Measurements from ENCODE around the gene EPB41L3.

Gene EPB41L3

DNA sequence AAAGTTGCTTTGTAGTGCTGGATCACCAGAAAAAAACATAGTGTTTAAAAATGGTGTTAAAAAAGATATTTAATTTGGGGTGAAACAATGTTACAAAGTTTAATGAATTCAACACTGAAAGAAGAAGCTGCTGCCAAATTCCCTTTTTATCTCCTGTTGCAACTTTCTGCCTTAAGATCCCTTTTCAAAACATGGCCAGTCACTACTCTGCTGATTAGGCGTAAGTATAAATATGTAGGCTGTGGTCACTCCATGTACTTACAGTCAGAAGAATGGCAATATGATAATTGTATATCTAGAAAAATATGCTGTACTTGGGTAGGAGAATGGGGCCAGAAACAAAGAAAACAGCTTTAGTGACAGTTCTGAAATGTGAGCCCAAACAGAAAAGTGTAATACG is 124.8 kb downstream of the EPB41L3 start:
- DNase-seq: no peak

DNA sequence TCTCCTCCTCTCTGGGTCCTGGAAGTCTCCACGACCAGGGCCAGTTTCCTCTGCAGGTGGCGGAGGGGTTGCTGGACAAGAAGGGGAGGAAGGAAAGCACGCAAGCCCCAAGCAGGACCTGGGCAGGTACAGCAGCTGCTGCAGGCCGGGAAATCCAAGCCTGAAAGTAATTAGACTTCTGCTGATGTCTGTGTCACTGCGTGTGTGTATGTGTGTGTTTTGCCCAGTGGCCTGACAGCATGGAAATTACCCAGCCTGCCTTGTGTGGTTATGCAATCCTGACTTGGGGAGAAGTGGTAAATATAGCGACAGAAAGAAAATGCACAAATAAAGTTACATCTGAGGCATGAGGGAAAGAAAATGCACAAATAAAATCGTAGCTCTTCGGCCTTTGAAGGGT is 126.5 kb downstream of the EPB41L3 start:
- peak in 43 of 56 donors; percentile 11 to 75 (median 37) for DNase-seq

DNA sequence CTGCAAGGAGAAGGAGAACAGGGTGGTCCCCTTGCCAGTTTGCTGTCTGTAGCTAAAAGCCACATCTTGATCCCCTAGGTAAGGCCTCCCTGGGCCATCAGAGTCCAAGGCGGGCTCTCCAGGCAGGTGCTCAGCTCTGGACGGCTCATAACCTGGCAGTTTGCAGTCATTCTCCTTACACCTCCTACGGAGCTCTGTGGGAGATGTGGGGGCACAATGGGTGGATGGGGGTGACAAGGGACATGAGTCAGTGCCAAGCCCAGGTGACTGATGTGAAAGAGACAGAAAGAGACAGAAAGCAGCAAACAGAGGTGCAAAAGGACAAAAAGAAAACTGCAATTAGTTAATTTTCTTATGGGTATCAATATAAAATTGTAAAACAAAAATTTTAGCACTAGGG is 127.7 kb downstream of the EPB41L3 start:
- DNase-seq: no peak

GRCh38 chr18:5415665-5416064 is 128.1 kb downstream of the EPB41L3 start:
- DNase-seq: no peak

- DNase-seq: peak in 11 of 56 donors; percentile 5 to 46 (median 38)
Observed at GRCh38 chr18:5415031-5415430, 128.8 kb downstream of the EPB41L3 start.

GRCh38 chr18:5414546-5414945 is 129.3 kb downstream of the EPB41L3 start:
- DNase-seq: peak in 32 of 56 donors; percentile 7 to 64 (median 28)

GRCh38 chr18:5413447-5413846 is 130.3 kb downstream of the EPB41L3 start:
- peak in 1 of 56 donors; percentile 16 for DNase-seq

DNA sequence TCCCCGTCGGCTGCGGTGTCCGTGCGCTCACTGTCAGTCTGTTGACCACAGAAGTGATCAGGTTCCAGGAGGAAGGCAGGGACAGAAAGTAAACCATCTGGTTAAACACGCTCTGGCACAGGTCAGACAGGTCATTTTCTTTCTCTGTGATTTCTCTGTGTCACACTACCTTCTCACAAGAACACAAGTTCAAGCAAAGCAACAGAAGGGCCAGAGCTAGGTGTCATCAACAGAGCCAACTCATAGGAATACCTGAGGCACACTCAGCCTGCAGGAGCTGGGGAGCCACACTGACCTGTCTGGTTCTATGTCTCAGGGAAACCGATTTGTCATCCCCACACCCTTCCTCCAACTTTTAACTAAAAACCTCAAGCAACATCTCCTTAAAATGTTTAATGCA is 133.2 kb downstream of the EPB41L3 start:
- DNase-seq: no peak

GRCh38 chr18:5398269-5398668 is 145.5 kb downstream of the EPB41L3 start:
- DNase-seq: no peak

DNA sequence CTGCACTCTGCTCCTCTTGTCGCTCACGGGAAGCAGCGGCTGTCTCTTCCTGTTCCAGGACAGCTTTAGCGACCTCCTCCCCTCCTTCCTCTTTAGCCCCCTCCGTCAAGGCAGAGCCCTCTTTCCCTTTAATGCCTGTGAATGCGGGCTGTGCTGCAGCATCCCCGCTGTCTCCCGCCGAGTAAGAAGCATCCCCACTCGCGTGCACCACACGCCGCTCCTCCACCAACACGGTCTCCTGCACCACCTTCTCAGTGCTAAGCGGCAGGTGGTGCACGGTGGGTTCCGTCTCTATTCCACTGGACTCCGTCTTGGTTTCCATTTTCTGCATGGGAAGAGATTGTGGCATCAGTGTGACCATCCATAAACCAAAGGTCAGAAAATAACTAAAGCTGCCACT is 146.7 kb downstream of the EPB41L3 start:
- DNase-seq: no peak

DNA sequence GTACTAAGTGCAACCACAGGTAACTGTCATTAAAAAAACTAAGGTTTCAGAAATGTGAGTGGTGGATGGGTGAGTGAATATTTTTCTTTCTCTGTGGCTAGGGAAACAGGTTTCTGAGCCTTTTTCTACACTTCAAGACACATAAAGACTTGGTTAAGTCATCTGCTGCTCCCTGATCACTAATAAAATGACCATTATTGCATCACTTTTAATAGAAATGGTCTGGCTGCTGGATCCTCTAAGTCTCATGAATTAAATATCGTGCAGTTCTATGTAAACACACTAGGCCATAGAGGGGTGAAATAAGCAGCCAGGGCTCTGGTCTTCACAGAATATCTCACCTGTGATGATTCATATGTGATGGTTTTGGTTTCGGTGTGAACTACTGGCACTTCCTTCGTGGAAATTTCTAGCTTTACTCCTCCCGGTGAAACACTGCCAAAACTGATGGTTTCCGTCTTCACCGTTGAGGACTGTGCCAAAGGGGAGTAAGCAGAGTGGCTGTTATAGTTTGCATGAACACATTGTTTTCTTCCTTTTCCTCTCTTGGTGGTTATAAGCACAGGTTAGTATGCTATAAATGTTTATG is 147.8 kb downstream of the EPB41L3 start:
- DNase-seq: no peak

GRCh38 chr18:5393779-5394178 is 150.0 kb downstream of the EPB41L3 start:
- no peak for DNase-seq

GRCh38 chr18:5391409-5391808 is 152.4 kb downstream of the EPB41L3 start:
- DNase-seq: no peak

DNA sequence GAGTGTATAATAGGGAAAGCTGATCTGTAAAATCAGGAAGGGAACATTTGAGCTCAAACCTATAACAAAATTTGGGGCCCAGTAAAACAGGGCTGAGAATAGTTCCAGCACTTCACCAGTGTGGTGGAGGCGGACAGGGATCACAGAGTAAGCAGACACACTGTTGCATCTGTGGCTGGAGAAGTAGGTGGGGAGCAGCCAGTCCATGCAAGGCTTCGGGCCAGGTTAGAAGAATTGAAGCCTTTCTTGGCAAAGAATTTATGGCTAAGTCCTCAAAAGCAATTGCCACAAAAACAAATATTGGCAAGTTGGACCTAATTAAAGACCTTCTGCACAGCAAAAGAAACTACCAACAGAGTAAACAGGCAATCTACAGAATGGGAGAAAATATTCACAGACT is 154.4 kb downstream of the EPB41L3 start:
- DNase-seq: peak in 7 of 56 donors; percentile 4 to 39 (median 21)

GRCh38 chr18:5388896-5389295 is 154.9 kb downstream of the EPB41L3 start:
- peak in 1 of 56 donors; percentile 10 for DNase-seq

- DNase-seq: no peak
Observed at GRCh38 chr18:5380586-5380985, 163.2 kb downstream of the EPB41L3 start.

DNA sequence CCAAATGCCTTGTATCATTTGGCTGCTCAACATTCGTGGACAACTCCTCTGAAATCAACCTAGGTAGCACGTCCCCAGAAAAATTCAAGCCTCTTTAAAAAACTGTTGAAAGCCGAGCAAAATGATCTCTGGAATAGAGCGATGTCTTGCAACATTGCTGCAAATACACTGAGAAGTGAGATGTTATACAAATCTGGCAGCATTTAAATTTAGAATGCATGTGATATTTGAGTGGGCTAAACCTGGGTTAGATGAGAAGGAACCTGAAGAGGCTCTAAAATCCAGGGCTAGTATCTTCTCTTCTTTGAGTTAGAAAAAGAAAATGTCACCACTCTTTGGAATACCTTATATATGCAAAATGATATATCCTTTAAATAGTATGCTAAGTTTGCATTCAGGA is 166.8 kb downstream of the EPB41L3 start:
- no peak for DNase-seq

GRCh38 chr18:5370332-5370731 is 173.5 kb downstream of the EPB41L3 start:
- no peak for DNase-seq

DNA sequence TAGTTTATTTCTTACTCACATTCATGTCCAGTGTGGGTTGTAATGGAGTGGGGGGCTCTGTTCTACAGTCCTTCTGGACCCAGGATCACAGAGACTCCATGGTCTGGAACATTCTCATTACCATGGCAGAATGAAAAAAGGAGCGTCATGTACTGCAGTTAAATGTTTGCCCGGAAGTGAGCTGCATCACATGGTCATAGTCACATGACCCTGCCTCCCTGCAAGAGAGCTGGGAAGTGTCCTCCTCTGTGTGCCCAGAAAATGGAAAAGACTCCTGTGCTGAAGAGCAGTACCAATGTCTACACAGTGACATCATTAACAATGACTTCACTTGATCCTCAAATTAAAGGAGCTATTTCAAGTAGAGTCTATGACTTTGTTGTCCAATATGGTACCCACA is 174.3 kb downstream of the EPB41L3 start:
- DNase-seq: no peak

- DNase-seq: no peak
Observed at GRCh38 chr18:5365443-5365842, 178.4 kb downstream of the EPB41L3 start.

DNA sequence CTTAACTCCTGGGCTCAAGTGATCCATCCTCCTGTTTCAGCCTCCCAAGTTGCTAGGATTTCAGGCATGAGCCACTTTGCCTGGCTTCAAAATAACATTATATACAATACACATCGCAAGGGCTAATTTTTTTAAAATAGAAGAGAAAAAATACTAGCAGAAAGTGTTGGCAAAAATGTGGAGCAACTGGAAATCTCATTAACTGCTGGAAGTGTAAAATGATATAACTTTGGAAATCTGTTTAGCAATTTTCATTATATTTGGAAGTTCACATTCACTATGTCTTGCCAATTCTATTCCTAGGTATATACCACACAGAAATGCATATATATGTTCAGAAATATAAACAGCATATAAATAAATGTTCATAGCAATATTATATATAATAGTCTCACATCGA is 193.2 kb downstream of the EPB41L3 start:
- no peak for DNase-seq
